Liver (tissue), 9 donors: ENCODE data around the gene TTLL3. TPM values are rescaled to one million over a fixed set of nuclear protein-coding genes. Genes with fewer than 3 reads are reported as not detected.

Experiments used
- DNase-seq: peaks from one replicate; pipeline ENCODE4 v3.0.0-alpha.2; 2017; ENCODE audit warnings: low spot score
- H3K27ac ChIP-seq, 2 donors: one replicate each; pipeline ENCODE4 v1.7.0; 2013; ENCODE audit warnings: inconsistent platforms in 2 of 2, low read length in 2 of 2, control low read depth in 1 of 2, low read depth in 1 of 2, mild to moderate bottlenecking in 1 of 2
- H3K27me3 ChIP-seq, 4 donors: one replicate each; pipeline versions ENCODE4 v1.6.1 to v1.7.0; 2013; ENCODE audit warnings: low read length in 3 of 4, inconsistent platforms in 1 of 4, mild to moderate bottlenecking in 1 of 4, moderate library complexity in 1 of 4; ENCODE audit not compliant: control insufficient read depth in 4 of 4, insufficient read depth in 4 of 4
- H3K36me3 ChIP-seq, 4 donors: one replicate each; pipeline versions ENCODE4 v1.6.1 to v1.7.0; 2013; ENCODE audit warnings: low read length in 3 of 4, mild to moderate bottlenecking in 3 of 4, low read depth in 1 of 4, moderate library complexity in 1 of 4; ENCODE audit not compliant: control insufficient read depth in 4 of 4, insufficient read depth in 3 of 4
- H3K4me1 ChIP-seq, 4 donors: one replicate each; pipeline versions ENCODE4 v1.6.1 to v1.7.0; 2013; ENCODE audit warnings: low read length in 3 of 4, mild to moderate bottlenecking in 3 of 4, moderate library complexity in 1 of 4; ENCODE audit not compliant: control insufficient read depth in 4 of 4, insufficient read depth in 4 of 4
- H3K4me3 ChIP-seq, 3 donors: one replicate each; pipeline versions ENCODE4 v1.6.1 to v1.7.0; 2013; ENCODE audit warnings: low read length in 3 of 3, control low read depth in 1 of 3, low read depth in 1 of 3, mild to moderate bottlenecking in 1 of 3
- H3K9ac ChIP-seq, 2 donors: one replicate each; pipeline ENCODE4 v1.7.0; 2013; ENCODE audit warnings: low read length in 2 of 2, mild to moderate bottlenecking in 2 of 2, moderate library complexity in 2 of 2, control low read depth in 1 of 2, low read depth in 1 of 2
- H3K9me3 ChIP-seq, 4 donors: one replicate each; pipeline versions ENCODE4 v1.6.1 to v1.7.0; 2013; ENCODE audit warnings: low read length in 3 of 4; ENCODE audit not compliant: control insufficient read depth in 4 of 4
- ATF3 ChIP-seq: IDR thresholded peaks from 2 replicates; pipeline ENCODE4 v1.6.1; 2016; ENCODE audit warnings: antibody characterized with exemption
- CTCF ChIP-seq: fragments of 150-350 bp; IDR thresholded peaks from 2 replicates; pipeline ENCODE4 v1.5.1; 2017; ENCODE audit warnings: improper control_type of control experiment, low read depth, low read length; ENCODE audit not compliant: missing input control
- EGR1 ChIP-seq, 2 donors: IDR thresholded peaks; 2 replicates each; pipeline ENCODE4 v1.6.1; 2016 to 2018; ENCODE audit warnings: antibody characterized with exemption in 2 of 2, low read depth in 2 of 2
- FOXA1 ChIP-seq: IDR thresholded peaks from 2 replicates; pipeline ENCODE4 v1.6.1; 2016; ENCODE audit warnings: antibody characterized with exemption
- FOXA2 ChIP-seq: IDR thresholded peaks from 2 replicates; pipeline ENCODE4 v1.6.1; 2016; ENCODE audit warnings: antibody characterized with exemption
- GABPA ChIP-seq, 2 donors: IDR thresholded peaks in 1 of 2; conservative IDR thresholded peaks in 1 of 2; 2 replicates each; pipeline ENCODE4 v1.6.1; 2016; ENCODE audit warnings: antibody characterized with exemption in 2 of 2, mild to moderate bottlenecking in 1 of 2, moderate library complexity in 1 of 2
- HNF4A ChIP-seq, 2 donors: conservative IDR thresholded peaks; 2 replicates each; pipeline ENCODE4 v1.6.1; 2016; ENCODE audit warnings: antibody characterized with exemption in 2 of 2, mild to moderate bottlenecking in 2 of 2
- HNF4G ChIP-seq: IDR thresholded peaks from 2 replicates; pipeline ENCODE4 v1.6.1; 2016; ENCODE audit warnings: antibody characterized with exemption
- JUND ChIP-seq, 2 donors: IDR thresholded peaks; 2 replicates each; pipeline ENCODE4 v1.6.1; 2016; ENCODE audit warnings: antibody characterized with exemption in 2 of 2
- MAX ChIP-seq: IDR thresholded peaks from 2 replicates; pipeline ENCODE4 v1.6.1; 2016; ENCODE audit warnings: antibody characterized with exemption
- NR2F2 ChIP-seq: IDR thresholded peaks from 2 replicates; pipeline ENCODE4 v1.6.1; 2016; ENCODE audit warnings: antibody characterized with exemption
- RAD21 ChIP-seq, 2 donors: IDR thresholded peaks; 2 replicates each; pipeline ENCODE4 v1.6.1; 2016; ENCODE audit warnings: antibody characterized with exemption in 2 of 2, mild to moderate bottlenecking in 2 of 2
- RXRA ChIP-seq, 2 donors: IDR thresholded peaks; 2 replicates each; pipeline ENCODE4 v1.6.1; 2017 to 2018; ENCODE audit warnings: antibody characterized with exemption in 2 of 2, mild to moderate bottlenecking in 1 of 2
- SP1 ChIP-seq: IDR thresholded peaks from 2 replicates; pipeline ENCODE4 v1.6.1; 2018; ENCODE audit warnings: antibody characterized with exemption, mild to moderate bottlenecking
- TAF1 ChIP-seq: conservative IDR thresholded peaks from 2 replicates; pipeline ENCODE4 v1.6.1; 2016; ENCODE audit warnings: antibody characterized with exemption, mild to moderate bottlenecking
- YY1 ChIP-seq: IDR thresholded peaks from 2 replicates; pipeline ENCODE4 v1.6.1; 2016; ENCODE audit warnings: antibody characterized with exemption, mild to moderate bottlenecking
- ZBTB33 ChIP-seq: IDR thresholded peaks from 2 replicates; pipeline ENCODE4 v1.6.1; 2016; ENCODE audit warnings: antibody characterized with exemption
- WGBS: extraction: QIAGEN DNeasy Blood & Tissue Kit; methylation state at CpG from one replicate; pipeline ENCODE4 v1.1.7; 2013; 5-methylcytosine and 5-hydroxymethylcytosine counted together
- polyA plus RNA-seq, 2 donors: library from polyadenylated mRNA; stranded (reverse) in 1 of 2; unstranded in 1 of 2; fragments of 200-250 nt in 1 of 2; fragments of >200 nt in 1 of 2; fragmentation: Nextera tagmentation in 1 of 2; extraction: Ambion mirVana in 1 of 2; gene quantifications; one replicate each; pipeline versions ENCODE4 v1.2.1 to v1.2.3, GENCODE V29; 2013 to 2015
- total RNA-seq, 2 donors: library from RNA; depleted of rRNA; stranded (reverse); fragments of >200 nt; gene quantifications; one replicate each; pipeline ENCODE4 v1.2.3, GENCODE V29; 2014
- TF ChIP-seq, protein P1 (sequence below): IDR thresholded peaks from 2 replicates; pipeline ENCODE4 v1.6.1; 2016; ENCODE audit warnings: antibody characterized with exemption, mild to moderate bottlenecking
- donor health status: healthy.
- donor health status: healthy.
- donor health status: healthy.
- donor health status: healthy.
- donor health status: healthy.

The TTLL3 gene
- total and polyA plus RNA-seq, 4 donors = 2.8 to 19.6 (median 6.5) TPM

- Histone ChIP-seq H3K4me1 (peaks cover 0 to 8% (median 3%) of the 10 kb centered on the region in 4 donors), H3K4me3 (peak overlapping the region in 2 of 3 donors; percentile 43 to 52), H3K27me3 (no peaks in the 10 kb centered on the region), H3K27ac (no peak overlapping the region), H3K9ac (no peak overlapping the region), H3K9me3 (no peaks in the 10 kb centered on the region), H3K36me3 (no peaks in the 10 kb centered on the region)
- peak; percentile 30 for TF ChIP-seq CTCF
- no peak for TF ChIP-seq EGR1 (IDR thresholded peaks at IDR 0.05; ENCODE audit: low read depth in 2 of 2)
- peak; percentile 54 to 76 for TF ChIP-seq RAD21 (IDR thresholded peaks at IDR 0.05)
- no peak for TF ChIP-seq MAX
- TF ChIP-seq TAF1 = no peak
- DNase-seq = peak; percentile 59
- 12% methylated on average over 45 of the region's 45 CpGs for WGBS
These were observed 52.5 kb downstream of the TTLL3 start for GRCh38 chr3:9862391-9863057.

DNA sequence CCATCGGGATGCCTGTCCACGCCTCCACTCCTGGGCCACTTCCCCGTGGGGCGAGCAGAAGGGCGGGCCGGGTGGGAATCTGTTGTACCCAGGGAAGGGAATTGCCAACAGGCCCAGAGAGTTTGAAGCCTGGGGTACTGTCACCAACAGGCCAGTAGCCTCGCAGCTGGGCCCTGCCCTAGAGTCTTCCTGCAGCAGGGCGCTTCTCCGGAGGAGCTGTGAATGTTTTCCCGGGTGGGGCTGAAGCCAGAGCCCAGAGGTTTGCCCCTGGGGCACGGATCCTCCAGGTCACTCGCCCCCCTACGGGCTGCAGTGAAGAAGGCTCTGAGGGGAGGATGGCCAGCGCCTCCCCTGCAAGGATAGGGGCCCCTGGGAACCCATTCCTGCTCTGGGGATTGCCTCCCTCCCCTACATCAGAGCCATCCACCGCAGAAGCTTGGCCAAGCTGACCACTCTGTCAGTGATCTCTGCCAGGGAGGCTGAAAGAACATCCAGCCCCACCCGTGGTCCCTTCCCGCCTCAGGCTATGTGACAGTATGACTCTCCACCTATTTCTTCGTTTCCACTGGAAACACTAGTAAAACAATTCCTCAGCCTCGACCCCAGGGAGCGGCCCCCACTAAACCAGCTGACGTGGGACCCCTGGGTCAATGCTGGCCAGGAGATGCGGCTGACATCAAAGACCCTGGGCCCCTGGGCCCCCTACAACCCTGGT lies 53.2 kb downstream of the TTLL3 start:
- H3K9me3 ChIP-seq = no peaks in the 10 kb centered on the region
- 79% methylated on average over 22 of the region's 22 CpGs for WGBS
- peaks cover 0 to 8% (median 3%) of the 10 kb centered on the region in 4 donors for H3K4me1 ChIP-seq
- H3K36me3 ChIP-seq = no peaks in the 10 kb centered on the region
- H3K27ac ChIP-seq = no peak overlapping the region
- no peak for TF ChIP-seq NR2F2
- no peak for TF ChIP-seq ZBTB33
- no peak for TF ChIP-seq RXRA (IDR thresholded peaks at IDR 0.05)
- TF ChIP-seq FOXA1 = no peak
- no peak for TF ChIP-seq ATF3
- no peak for TF ChIP-seq FOXA2
- TF ChIP-seq TAF1 = no peak
- TF ChIP-seq SP1 = no peak
- TF ChIP-seq EGR1 (IDR thresholded peaks at IDR 0.05; ENCODE audit: low read depth in 2 of 2) = no peak
- TF ChIP-seq, protein P1, sequence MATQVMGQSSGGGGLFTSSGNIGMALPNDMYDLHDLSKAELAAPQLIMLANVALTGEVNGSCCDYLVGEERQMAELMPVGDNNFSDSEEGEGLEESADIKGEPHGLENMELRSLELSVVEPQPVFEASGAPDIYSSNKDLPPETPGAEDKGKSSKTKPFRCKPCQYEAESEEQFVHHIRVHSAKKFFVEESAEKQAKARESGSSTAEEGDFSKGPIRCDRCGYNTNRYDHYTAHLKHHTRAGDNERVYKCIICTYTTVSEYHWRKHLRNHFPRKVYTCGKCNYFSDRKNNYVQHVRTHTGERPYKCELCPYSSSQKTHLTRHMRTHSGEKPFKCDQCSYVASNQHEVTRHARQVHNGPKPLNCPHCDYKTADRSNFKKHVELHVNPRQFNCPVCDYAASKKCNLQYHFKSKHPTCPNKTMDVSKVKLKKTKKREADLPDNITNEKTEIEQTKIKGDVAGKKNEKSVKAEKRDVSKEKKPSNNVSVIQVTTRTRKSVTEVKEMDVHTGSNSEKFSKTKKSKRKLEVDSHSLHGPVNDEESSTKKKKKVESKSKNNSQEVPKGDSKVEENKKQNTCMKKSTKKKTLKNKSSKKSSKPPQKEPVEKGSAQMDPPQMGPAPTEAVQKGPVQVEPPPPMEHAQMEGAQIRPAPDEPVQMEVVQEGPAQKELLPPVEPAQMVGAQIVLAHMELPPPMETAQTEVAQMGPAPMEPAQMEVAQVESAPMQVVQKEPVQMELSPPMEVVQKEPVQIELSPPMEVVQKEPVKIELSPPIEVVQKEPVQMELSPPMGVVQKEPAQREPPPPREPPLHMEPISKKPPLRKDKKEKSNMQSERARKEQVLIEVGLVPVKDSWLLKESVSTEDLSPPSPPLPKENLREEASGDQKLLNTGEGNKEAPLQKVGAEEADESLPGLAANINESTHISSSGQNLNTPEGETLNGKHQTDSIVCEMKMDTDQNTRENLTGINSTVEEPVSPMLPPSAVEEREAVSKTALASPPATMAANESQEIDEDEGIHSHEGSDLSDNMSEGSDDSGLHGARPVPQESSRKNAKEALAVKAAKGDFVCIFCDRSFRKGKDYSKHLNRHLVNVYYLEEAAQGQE = no peak
- no peak for TF ChIP-seq MAX
- no peak for TF ChIP-seq HNF4A (conservative IDR thresholded peaks at IDR 0.05)
- TF ChIP-seq YY1 = no peak
- no peak for TF ChIP-seq CTCF
- TF ChIP-seq GABPA (IDR thresholded peaks at IDR 0.05 in 1 of 2, conservative IDR thresholded peaks at IDR 0.05 in 1 of 2) = no peak
- TF ChIP-seq JUND (IDR thresholded peaks at IDR 0.05) = no peak
- no peak for TF ChIP-seq HNF4G
- no peak for TF ChIP-seq RAD21 (IDR thresholded peaks at IDR 0.05)
- H3K4me3 ChIP-seq = peak overlapping the region in 2 of 3 donors; percentile 43 to 52
- H3K27me3 ChIP-seq = no peaks in the 10 kb centered on the region
- H3K9ac ChIP-seq = no peak overlapping the region
- no peak for DNase-seq
